Measurements from ENCODE around the gene SMCHD1.

The SMCHD1 gene

DNA sequence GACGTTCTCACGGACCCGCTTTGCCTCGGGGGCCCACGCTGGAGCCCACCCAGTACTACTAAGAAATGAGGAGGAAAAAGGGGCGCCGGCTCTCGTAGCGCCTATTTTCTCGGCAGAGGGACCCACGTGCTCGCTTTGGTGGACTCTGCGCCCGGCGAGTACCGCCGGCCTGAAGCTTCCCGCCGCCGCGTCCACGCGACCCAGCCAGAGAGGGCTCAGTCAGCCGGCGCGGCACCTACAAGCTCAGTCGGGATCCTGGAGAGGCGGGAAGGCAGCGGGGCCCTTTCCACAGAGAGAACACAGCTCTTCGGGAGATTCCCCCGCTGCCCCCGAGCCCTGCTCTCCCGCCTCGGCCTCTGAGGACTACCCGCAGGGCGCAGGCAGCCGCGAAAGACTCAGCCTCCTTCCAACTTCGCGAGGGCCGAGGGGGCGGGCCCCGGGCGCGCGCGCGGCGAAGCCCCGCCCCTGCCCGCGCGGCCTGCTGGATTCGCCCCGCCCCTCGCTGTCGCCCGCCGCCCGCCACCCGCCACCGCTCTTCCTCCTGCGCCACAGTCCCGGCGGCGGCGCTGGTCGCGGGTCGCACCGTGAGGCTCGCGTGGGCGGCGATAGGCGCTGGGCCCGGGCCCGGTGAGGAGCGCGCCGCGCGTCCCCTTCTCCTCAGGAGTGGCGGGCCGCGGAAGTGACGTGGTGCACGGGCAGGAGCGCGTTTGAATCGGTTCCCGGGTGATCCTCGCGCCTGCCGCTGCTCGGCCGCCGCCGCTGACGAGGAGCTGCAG, at the start of gene SMCHD1:
Gene SMCHD1, plus strand, starts transcription at position 549 of the 776 bp plus-strand sequence. CDS start 350 bp downstream, outside the sequence.
- peak; percentile 82 for DNase-seq

- no peak for DNase-seq
These were observed 49.2 kb upstream of the SMCHD1 start for GRCh38 chr18:2606335-2606734.

GRCh38 chr18:2609604-2610003, 45.9 kb upstream of the SMCHD1 start:
- no peak for DNase-seq

DNA sequence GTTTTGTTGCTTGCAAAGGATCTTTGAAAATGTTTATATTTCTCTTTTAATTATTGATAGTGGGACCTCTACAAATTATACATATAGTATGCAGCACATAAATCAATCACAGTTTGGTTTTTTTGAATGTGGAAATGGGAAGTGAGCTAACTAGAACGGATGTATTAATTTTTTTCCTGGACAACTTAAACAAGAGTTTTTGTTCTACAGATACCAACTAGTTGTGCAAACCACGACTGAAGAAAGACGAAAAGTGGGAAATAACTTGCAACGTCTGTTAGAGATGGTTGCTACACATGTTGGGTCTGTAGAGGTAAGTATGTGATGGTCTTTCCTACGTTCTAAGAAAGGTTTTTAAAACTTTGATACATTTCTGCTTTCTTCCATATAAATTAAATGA, 45.0 kb upstream of the SMCHD1 start:
- DNase-seq, result no peak

DNA sequence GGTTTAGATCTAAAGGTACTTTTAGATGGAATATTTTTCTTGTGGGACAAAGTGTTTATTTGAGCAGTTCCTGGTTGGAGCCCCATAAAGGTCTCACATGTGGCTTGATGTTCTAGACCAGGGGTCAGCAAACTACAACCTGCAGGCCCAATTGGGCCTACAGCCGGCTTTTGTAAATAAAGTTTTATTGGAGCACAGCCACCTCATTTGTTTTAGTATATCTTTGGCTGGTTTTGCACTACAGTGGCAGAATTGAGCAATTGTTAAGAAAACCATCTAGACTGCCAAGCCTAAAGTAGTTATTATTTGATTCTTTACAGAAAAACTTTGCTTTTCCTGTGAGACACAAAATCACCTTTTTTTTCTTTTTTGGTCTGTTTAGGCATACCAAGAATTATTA, 42.5 kb upstream of the SMCHD1 start:
- DNase-seq, result no peak

GRCh38 chr18:2617401-2617998, 38.0 kb upstream of the SMCHD1 start:
- no peak for DNase-seq

DNA sequence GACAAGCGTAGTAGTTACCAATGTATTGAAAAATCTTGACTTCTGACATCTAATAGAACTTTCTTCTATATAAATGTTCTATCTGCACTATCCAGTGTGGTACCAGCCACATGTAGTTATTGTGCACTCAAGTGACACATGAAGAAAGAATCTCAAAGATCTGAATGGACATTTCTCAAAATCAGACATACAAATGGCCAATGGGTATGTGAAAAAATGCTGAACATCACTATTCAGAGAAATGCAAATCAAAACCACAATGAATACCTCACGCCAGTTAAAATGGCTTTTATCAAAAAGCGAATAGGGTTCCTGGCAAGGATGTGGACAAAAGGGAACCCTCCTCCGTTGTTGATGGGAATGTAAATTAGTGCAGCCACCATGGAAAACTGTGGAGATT, 37.5 kb upstream of the SMCHD1 start:
- DNase-seq, result peak; percentile 20

- no peak for DNase-seq
These were observed 30.3 kb upstream of the SMCHD1 start for GRCh38 chr18:2625217-2625616.

GRCh38 chr18:2627821-2628276, 27.7 kb upstream of the SMCHD1 start:
- DNase-seq, result peak; percentile 5

DNA sequence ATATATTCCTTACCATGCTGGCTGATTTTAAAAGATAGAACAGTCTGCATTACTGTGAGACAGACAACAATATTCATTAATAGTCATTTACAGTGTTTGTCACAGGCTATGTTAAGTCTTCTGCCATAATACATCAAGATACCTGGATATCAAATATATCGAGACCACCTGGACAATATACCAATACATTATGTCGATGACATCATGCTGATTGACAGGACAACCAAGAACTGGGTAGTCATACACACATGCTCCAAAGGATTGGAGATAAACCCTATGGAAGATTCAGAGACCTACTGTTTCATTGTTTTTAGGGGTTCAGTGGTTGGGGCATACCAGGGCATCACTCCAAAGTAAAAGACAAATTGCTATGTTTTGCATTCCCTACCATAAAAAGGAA, 26.5 kb upstream of the SMCHD1 start:
- DNase-seq, result no peak

- DNase-seq, result no peak
These were observed 19.9 kb upstream of the SMCHD1 start for GRCh38 chr18:2635586-2635985.

DNA sequence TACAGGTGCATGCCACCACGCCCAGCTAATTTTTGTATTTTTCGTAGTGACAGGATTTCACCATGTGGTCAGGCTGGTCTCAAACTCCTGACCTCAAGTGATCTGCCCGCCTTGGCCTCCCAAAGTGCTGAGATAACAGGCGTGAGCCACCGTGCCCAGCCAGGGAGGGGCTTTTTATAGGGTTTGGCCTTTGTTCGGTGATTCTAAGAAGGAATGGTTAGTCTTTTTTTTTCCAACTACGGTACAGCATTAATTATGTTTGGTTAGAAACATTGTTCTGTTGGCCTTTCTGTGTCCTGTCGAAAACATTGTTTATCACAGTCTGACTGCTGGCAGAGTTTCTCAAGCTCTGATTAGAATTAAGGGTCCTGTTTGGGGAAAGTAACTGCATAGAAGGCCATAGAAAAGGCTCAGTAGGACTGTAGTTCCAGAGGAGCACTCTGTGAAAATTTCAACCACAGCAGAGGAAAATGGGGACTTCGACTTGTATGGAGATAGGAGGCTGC, 19.3 kb upstream of the SMCHD1 start:
- no peak for DNase-seq

DNA sequence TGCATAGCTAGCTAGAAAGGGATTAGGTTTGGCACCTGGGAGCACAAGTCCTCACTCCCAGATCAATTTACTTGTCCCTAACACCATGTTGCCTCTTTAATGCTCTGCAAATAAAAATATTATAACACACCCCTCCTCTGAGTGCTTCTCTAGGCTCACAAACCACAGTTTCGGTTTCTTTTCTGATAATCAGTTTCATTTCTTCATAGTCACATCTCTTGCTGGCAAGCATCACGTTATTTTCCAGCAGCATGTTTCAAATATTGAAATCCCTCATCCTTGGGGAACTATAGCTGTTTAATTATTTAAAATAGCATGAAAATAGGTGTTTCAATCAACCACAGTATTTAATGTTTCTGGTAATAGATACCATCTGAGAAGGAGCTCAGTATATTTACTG, 13.9 kb upstream of the SMCHD1 start:
- DNase-seq, result no peak

- DNase-seq, result no peak
These were observed 12.8 kb upstream of the SMCHD1 start for GRCh38 chr18:2642771-2643170.

DNA sequence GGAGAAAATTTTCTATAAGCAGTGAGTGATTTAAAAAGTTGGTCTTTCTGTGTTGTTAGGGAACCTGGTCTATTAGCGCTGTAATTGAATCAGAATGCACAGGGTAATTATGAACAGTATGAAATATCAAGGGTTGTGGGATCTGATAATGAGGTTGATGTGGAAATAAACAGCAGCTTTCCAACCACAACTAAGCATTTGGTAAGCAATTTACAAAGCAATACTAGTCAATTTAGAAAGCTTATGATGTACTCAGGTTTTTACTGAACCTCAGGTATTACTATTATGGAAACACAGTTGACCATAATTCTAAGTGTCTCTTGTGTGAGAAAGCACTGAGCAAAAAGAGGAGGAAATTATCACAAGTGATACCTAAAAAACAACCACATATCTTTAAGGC, 11.0 kb upstream of the SMCHD1 start:
- no peak for DNase-seq

DNA sequence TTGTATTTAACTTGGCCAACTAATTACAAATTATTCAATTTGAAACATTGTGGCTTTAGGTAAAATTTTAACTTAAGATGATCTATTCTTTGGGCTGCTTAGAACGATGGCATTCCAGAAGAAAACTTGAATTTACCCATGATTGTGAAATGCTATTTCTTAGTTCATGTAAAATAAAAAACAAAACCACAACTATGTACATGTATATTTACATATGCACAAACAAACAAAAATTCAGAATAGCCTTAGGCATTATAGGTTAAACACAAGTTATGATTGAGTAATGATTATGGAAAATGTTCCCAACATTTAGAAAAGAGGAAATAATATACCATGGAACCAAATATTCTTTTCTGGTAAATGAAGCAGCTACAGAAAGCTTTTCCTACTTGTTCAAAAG, 3.5 kb upstream of the SMCHD1 start:
- DNase-seq, result no peak

DNA sequence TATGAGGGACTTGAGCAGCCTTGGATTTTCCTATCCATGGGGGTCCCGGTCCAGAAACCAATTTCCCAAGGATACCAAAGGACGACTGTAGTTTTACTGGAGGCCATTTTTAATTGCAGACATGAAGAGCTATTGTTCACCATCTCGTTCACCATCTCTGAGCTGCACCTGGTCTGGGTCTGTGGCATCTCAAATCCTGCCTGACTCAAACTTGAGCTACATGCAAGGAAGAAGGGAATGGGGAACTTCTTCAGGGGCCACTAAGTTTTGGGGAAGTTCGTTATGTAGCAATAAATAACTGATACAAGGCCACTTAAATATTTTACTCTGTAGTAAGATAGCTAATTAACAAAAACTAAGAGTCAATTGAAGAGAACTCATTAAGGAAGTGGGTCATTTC, 2.1 kb upstream of the SMCHD1 start:
- no peak for DNase-seq

DNA sequence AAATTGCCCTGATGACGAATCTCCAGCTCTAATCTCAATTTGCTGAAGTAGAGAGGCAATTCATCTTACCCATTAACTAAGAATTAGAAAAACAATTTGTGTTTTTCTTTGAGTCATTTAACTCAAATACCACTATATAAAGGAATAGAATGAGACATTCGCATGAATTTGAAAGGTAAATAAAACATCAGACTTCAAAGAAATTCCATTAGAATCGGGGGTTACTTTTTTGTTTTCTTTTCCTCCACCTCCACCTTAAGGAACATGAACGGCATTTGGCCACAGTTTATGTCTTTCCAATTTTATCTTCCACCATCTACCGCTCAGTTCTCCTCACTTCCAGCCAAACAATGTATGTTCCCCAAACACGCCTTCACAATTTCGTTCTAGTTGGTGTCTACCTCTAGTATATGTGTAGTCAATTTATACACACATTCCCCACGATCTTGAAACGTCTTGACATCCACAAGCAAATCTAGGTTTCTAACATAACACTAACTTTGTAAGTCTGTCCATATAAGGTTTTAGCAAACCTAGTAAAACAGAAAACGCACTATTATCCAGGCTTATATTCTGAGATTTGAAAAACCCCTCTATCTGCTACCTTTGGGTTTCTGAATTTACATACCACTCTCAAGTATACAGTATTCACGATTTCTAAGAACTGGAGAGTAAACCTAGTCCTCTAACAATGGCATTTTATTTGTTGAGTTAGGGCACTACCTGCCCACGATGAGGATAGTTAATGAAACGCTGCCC, 1.2 kb upstream of the SMCHD1 start:
- DNase-seq, result peak; percentile 52

- no peak for DNase-seq
These were observed 673 bp upstream of the SMCHD1 start for GRCh38 chr18:2654928-2655177.

DNA sequence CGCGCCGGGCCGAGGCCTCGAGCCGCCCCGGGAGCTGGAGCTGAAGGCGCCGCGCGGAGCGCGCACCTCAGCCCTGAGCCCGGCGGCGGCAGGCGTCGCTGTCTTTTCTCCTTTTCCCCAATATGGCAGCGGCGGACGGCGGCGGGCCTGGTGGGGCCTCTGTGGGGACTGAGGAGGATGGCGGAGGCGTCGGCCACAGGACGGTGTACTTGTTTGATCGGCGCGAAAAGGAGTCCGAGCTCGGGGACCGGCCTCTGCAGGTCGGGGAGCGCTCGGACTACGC, 369 bp downstream of the SMCHD1 start:
- peak; percentile 43 for DNase-seq

- peak; percentile 43 for DNase-seq
These were observed 883 bp downstream of the SMCHD1 start for GRCh38 chr18:2656237-2656980.

GRCh38 chr18:2656981-2657512, 1.5 kb downstream of the SMCHD1 start:
- peak; percentile 25 for DNase-seq

GRCh38 chr18:2657788-2658458, 2.4 kb downstream of the SMCHD1 start:
- peak; percentile 31 for DNase-seq
